ENCODE measurements around the gene CX3CR1. TPM values are rescaled to one million over a fixed set of nuclear protein-coding genes. Genes with fewer than 3 reads are reported as not detected.

The CX3CR1 gene
- total and polyA plus RNA-seq, 3 experiments from 2014 or later: 0.74 to 98.7 (median 1.1) TPM

GRCh38 chr3:39272191-39272590 is 7.6 kb downstream of the CX3CR1 start:
- no peaks in the 10 kb centered on the region for H3K27me3 Mint-ChIP-seq
- H3K27ac Mint-ChIP-seq: peak overlapping the region in 4 of 8 donors; percentile 3 to 39 (median 22)
- Histone ChIP-seq H3K4me1 (ENCODE audit: insufficient read depth, low read length) (peaks cover 41% of the 10 kb centered on the region), H3K4me3 (ENCODE audit: low read length) (no peak overlapping the region), H3K9me3 (ENCODE audit: low read length) (no peaks in the 10 kb centered on the region), H3K36me3 (ENCODE audit: insufficient read depth, low read length) (no peaks in the 10 kb centered on the region), H3K27ac (ENCODE audit: low read depth, low read length) (no peak overlapping the region), H3K27me3 (ENCODE audit: insufficient read depth, low read length, poor library complexity, severe bottlenecking) (no peaks in the 10 kb centered on the region)
- H3K36me3 Mint-ChIP-seq: peaks cover 0 to 3% (median 0%) of the 10 kb centered on the region in 3 donors
- H3K4me1 Mint-ChIP-seq: peaks cover 58 to 90% (median 84%) of the 10 kb centered on the region in 3 donors
- no peak for DNase-seq
- ChIA-PET CTCF (interaction anchor here (1.1 to 2.1 kb wide), 3 partner anchors 16 to 81 kb away, joined by 3 to 12 read pairs (median 3); no protein-coding TSS in a partner anchor), POLR2A (no interaction called here)
- H3K9me3 Mint-ChIP-seq: no peaks in the 10 kb centered on the region
- H3K4me3 Mint-ChIP-seq: peak overlapping the region in 4 of 7 donors; percentile 2 to 43 (median 16)

GRCh38 chr3:39271363-39271914 is 8.4 kb downstream of the CX3CR1 start:
- ChIA-PET CTCF (interaction anchor here (1.1 to 2.1 kb wide), 3 partner anchors 17 to 80 kb away, joined by 3 to 12 read pairs (median 3); no protein-coding TSS in a partner anchor), POLR2A (no interaction called here)
- Mint-ChIP-seq H3K4me1 (peaks cover 54 to 88% (median 79%) of the 10 kb centered on the region in 3 donors), H3K9me3 (no peaks in the 10 kb centered on the region), H3K36me3 (peaks cover 0 to 3% (median 0%) of the 10 kb centered on the region in 3 donors), H3K27me3 (no peaks in the 10 kb centered on the region), H3K27ac (peak overlapping the region in 7 of 8 donors; percentile 1 to 84 (median 26)), H3K4me3 (peak overlapping the region in 3 of 7 donors; percentile 35 to 84 (median 54))
- H3K4me1 ChIP-seq (ENCODE audit: insufficient read depth, low read length): peaks cover 46% of the 10 kb centered on the region
- no peaks in the 10 kb centered on the region for H3K27me3 ChIP-seq (ENCODE audit: insufficient read depth, low read length, poor library complexity, severe bottlenecking)
- no peaks in the 10 kb centered on the region for H3K36me3 ChIP-seq (ENCODE audit: insufficient read depth, low read length)
- DNase-seq: no peak
- no peak overlapping the region for H3K4me3 ChIP-seq (ENCODE audit: low read length)
- no peaks in the 10 kb centered on the region for H3K9me3 ChIP-seq (ENCODE audit: low read length)
- H3K27ac ChIP-seq (ENCODE audit: low read depth, low read length): no peak overlapping the region

- peak overlapping the region in 1 of 7 donors; percentile 85 for H3K4me3 Mint-ChIP-seq
- H3K9me3 Mint-ChIP-seq: no peaks in the 10 kb centered on the region
- no peak for DNase-seq
- peak overlapping the region in 7 of 8 donors; percentile 51 to 99 (median 93) for H3K27ac Mint-ChIP-seq
- ChIA-PET POLR2A (no interaction called here), CTCF (interaction anchor here (3.1 to 3.7 kb wide), 2 partner anchors 18 to 22 kb away, joined by 14 to 18 read pairs; no protein-coding TSS in a partner anchor)
- Histone ChIP-seq H3K36me3 (ENCODE audit: insufficient read depth, low read length) (no peaks in the 10 kb centered on the region), H3K9me3 (ENCODE audit: low read length) (no peaks in the 10 kb centered on the region), H3K27me3 (ENCODE audit: insufficient read depth, low read length, poor library complexity, severe bottlenecking) (no peaks in the 10 kb centered on the region), H3K4me1 (ENCODE audit: insufficient read depth, low read length) (peaks cover 46% of the 10 kb centered on the region), H3K4me3 (ENCODE audit: low read length) (no peak overlapping the region), H3K27ac (ENCODE audit: low read depth, low read length) (no peak overlapping the region)
- H3K36me3 Mint-ChIP-seq: peaks cover 2 to 14% (median 2%) of the 10 kb centered on the region in 3 donors
- H3K27me3 Mint-ChIP-seq: no peaks in the 10 kb centered on the region
- H3K4me1 Mint-ChIP-seq: peaks cover 66 to 93% (median 74%) of the 10 kb centered on the region in 3 donors
These were observed 10.3 kb downstream of the CX3CR1 start for GRCh38 chr3:39269528-39269927.

- POLR2A ChIA-PET: no interaction called here
- H3K9me3 ChIP-seq (ENCODE audit: low read length): no peaks in the 10 kb centered on the region
- H3K36me3 Mint-ChIP-seq: peaks cover 2 to 14% (median 2%) of the 10 kb centered on the region in 3 donors
- H3K27me3 ChIP-seq (ENCODE audit: insufficient read depth, low read length, poor library complexity, severe bottlenecking): no peaks in the 10 kb centered on the region
- H3K9me3 Mint-ChIP-seq: no peaks in the 10 kb centered on the region
- DNase-seq: no peak
- peaks cover 68 to 95% (median 73%) of the 10 kb centered on the region in 3 donors for H3K4me1 Mint-ChIP-seq
- H3K27ac ChIP-seq (ENCODE audit: low read depth, low read length): peak overlapping the region; percentile 48
- no peaks in the 10 kb centered on the region for H3K36me3 ChIP-seq (ENCODE audit: insufficient read depth, low read length)
- H3K4me3 Mint-ChIP-seq: peak overlapping the region in 3 of 7 donors; percentile 26 to 89 (median 61)
- peak overlapping the region; percentile 81 to 99 (median 96) for H3K27ac Mint-ChIP-seq
- no peaks in the 10 kb centered on the region for H3K27me3 Mint-ChIP-seq
- no peak overlapping the region for H3K4me3 ChIP-seq (ENCODE audit: low read length)
- H3K4me1 ChIP-seq (ENCODE audit: insufficient read depth, low read length): peaks cover 39% of the 10 kb centered on the region
- CTCF ChIA-PET: interaction anchor here (2.0 to 3.7 kb wide), 3 partner anchors 19 to 34 kb away, joined by 5 to 18 read pairs (median 14); no protein-coding TSS in a partner anchor
These were observed 11.3 kb downstream of the CX3CR1 start for GRCh38 chr3:39268549-39268900.

- no peaks in the 10 kb centered on the region for H3K27me3 ChIP-seq (ENCODE audit: insufficient read depth, low read length, poor library complexity, severe bottlenecking)
- peak overlapping the region; percentile 40 for H3K4me3 ChIP-seq (ENCODE audit: low read length)
- no peaks in the 10 kb centered on the region for H3K9me3 ChIP-seq (ENCODE audit: low read length)
- Mint-ChIP-seq H3K36me3 (peaks cover 2 to 14% (median 2%) of the 10 kb centered on the region in 3 donors), H3K27me3 (no peaks in the 10 kb centered on the region), H3K27ac (peak overlapping the region; percentile 81 to 99 (median 96)), H3K4me1 (peaks cover 73 to 95% (median 79%) of the 10 kb centered on the region in 3 donors), H3K9me3 (no peaks in the 10 kb centered on the region), H3K4me3 (peak overlapping the region; percentile 43 to 89 (median 81))
- POLR2A ChIA-PET: no interaction called here
- H3K36me3 ChIP-seq (ENCODE audit: insufficient read depth, low read length): no peaks in the 10 kb centered on the region
- DNase-seq: peak; percentile 45 to 89 (median 71)
- peak overlapping the region; percentile 48 for H3K27ac ChIP-seq (ENCODE audit: low read depth, low read length)
- CTCF ChIA-PET: interaction anchor here (2.0 to 3.7 kb wide), 3 partner anchors 20 to 33 kb away, joined by 5 to 18 read pairs (median 14); no protein-coding TSS in a partner anchor
- peaks cover 42% of the 10 kb centered on the region for H3K4me1 ChIP-seq (ENCODE audit: insufficient read depth, low read length)
These were observed 11.9 kb downstream of the CX3CR1 start for GRCh38 chr3:39267631-39268548.

- POLR2A ChIA-PET: no interaction called here
- Histone ChIP-seq H3K36me3 (ENCODE audit: insufficient read depth, low read length) (no peaks in the 10 kb centered on the region), H3K27me3 (ENCODE audit: insufficient read depth, low read length, poor library complexity, severe bottlenecking) (no peaks in the 10 kb centered on the region), H3K4me1 (ENCODE audit: insufficient read depth, low read length) (peaks cover 47% of the 10 kb centered on the region), H3K27ac (ENCODE audit: low read depth, low read length) (no peak overlapping the region), H3K9me3 (ENCODE audit: low read length) (no peaks in the 10 kb centered on the region), H3K4me3 (ENCODE audit: low read length) (no peak overlapping the region)
- Mint-ChIP-seq H3K36me3 (peaks cover 2 to 14% (median 2%) of the 10 kb centered on the region in 3 donors), H3K27ac (peak overlapping the region in 7 of 8 donors; percentile 3 to 83 (median 54)), H3K27me3 (peaks cover 0 to 8% of the 10 kb centered on the region in 2 donors), H3K9me3 (no peaks in the 10 kb centered on the region), H3K4me1 (peaks cover 72 to 88% (median 81%) of the 10 kb centered on the region in 3 donors), H3K4me3 (peak overlapping the region in 1 of 7 donors; percentile 1)
- no peak for DNase-seq
- CTCF ChIA-PET: interaction anchor here (1.3 to 2.2 kb wide), 2 partner anchors 28 to 162 kb away, joined by 3 to 6 read pairs; no protein-coding TSS in a partner anchor
These were observed 15.8 kb downstream of the CX3CR1 start for GRCh38 chr3:39264053-39264452.

- ChIA-PET POLR2A (no interaction called here), CTCF (interaction anchor here (1.3 to 2.2 kb wide), 2 partner anchors 29 to 162 kb away, joined by 3 to 6 read pairs; no protein-coding TSS in a partner anchor)
- H3K4me1 ChIP-seq (ENCODE audit: insufficient read depth, low read length): peaks cover 44% of the 10 kb centered on the region
- Mint-ChIP-seq H3K4me3 (peak overlapping the region in 4 of 7 donors; percentile 5 to 68 (median 57)), H3K27me3 (peaks cover 0 to 8% of the 10 kb centered on the region in 2 donors), H3K36me3 (peaks cover 2 to 14% (median 2%) of the 10 kb centered on the region in 3 donors), H3K9me3 (no peaks in the 10 kb centered on the region), H3K4me1 (peaks cover 74 to 88% (median 81%) of the 10 kb centered on the region in 3 donors), H3K27ac (peak overlapping the region in 7 of 8 donors; percentile 22 to 89 (median 59))
- no peaks in the 10 kb centered on the region for H3K9me3 ChIP-seq (ENCODE audit: low read length)
- DNase-seq: no peak
- H3K27ac ChIP-seq (ENCODE audit: low read depth, low read length): no peak overlapping the region
- no peaks in the 10 kb centered on the region for H3K36me3 ChIP-seq (ENCODE audit: insufficient read depth, low read length)
- no peak overlapping the region for H3K4me3 ChIP-seq (ENCODE audit: low read length)
- no peaks in the 10 kb centered on the region for H3K27me3 ChIP-seq (ENCODE audit: insufficient read depth, low read length, poor library complexity, severe bottlenecking)
These were observed 16.3 kb downstream of the CX3CR1 start for GRCh38 chr3:39263576-39263975.
